ENCODE results near the gene SERPINA10. TPM values are rescaled to one million over a fixed set of nuclear protein-coding genes. Genes with fewer than 3 reads are reported as not detected.
A peak's percentile ranks its signal among the peaks of the same experiment; 100 is the strongest.

SERPINA10 gene
- total and polyA plus RNA-seq, 11 donors = not detected

- Histone ChIP-seq H3K27ac (no peak overlapping the region), H3K9me3 (peaks cover 0 to 6% (median 0%) of the 10 kb centered on the region in 12 donors), H3K4me3 (no peak overlapping the region), H3K27me3 (peaks cover 0 to 9% (median 0%) of the 10 kb centered on the region in 9 donors), H3K36me3 (no peaks in the 10 kb centered on the region), H3K4me1 (no peaks in the 10 kb centered on the region)
- WGBS, 4 donors = 85 to 93% (median 88%) methylated on average over 4 of the region's 4 CpGs
- no peak for TF ChIP-seq POLR2A (IDR thresholded peaks at IDR 0.05)
- DNase-seq = no peak
- no peak for ATAC-seq
- intact Hi-C loops (cut with DNase I) = no loop called here
Observed at GRCh38 chr14:94329857-94330256, 36.8 kb upstream of the SERPINA10 start.

GRCh38 chr14:94328196-94328595 is 35.1 kb upstream of the SERPINA10 start:
- WGBS, 4 donors = 77 to 85% (median 79%) methylated on average over 2 of the region's 2 CpGs
- peaks cover 0 to 6% (median 0%) of the 10 kb centered on the region in 12 donors for H3K9me3 ChIP-seq
- TF ChIP-seq CTCF (IDR thresholded peaks at IDR 0.05) (no peak), POLR2A (IDR thresholded peaks at IDR 0.05) (no peak)
- H3K4me1 ChIP-seq = no peaks in the 10 kb centered on the region
- ATAC-seq = no peak
- H3K27me3 ChIP-seq = peaks cover 0 to 9% (median 0%) of the 10 kb centered on the region in 9 donors
- H3K4me3 ChIP-seq = no peak overlapping the region
- H3K36me3 ChIP-seq = no peaks in the 10 kb centered on the region
- no peak overlapping the region for H3K27ac ChIP-seq
- no peak for DNase-seq
- intact Hi-C loops (cut with DNase I) = no loop called here

- WGBS, 4 donors = 68 to 74% (median 72%) methylated on average over 14 to 15 of the region's 15 CpGs
- peaks cover 0 to 12% (median 0%) of the 10 kb centered on the region in 9 donors for H3K27me3 ChIP-seq
- TF ChIP-seq POLR2A (IDR thresholded peaks at IDR 0.05) (no peak), CTCF (IDR thresholded peaks at IDR 0.05) (no peak)
- ATAC-seq (peak in 1 of 4 donors; percentile 37), DNase-seq (no peak)
- H3K4me1 ChIP-seq = no peaks in the 10 kb centered on the region
- intact Hi-C loops (cut with DNase I) = no loop called here
- no peak within 1 kb of the TSS for H3K4me3 ChIP-seq
- H3K27ac ChIP-seq = no peak within 1 kb of the TSS
- H3K9me3 ChIP-seq = peaks cover 0 to 15% (median 0%) of the 10 kb centered on the region in 12 donors
- no peaks in the 10 kb centered on the region for H3K36me3 ChIP-seq
Observed at GRCh38 chr14:94322648-94323570, 29.8 kb upstream of the SERPINA10 start, which contains the start of gene SERPINA6. Gene SERPINA6 (minus strand): TSS chr14:94323336. CDS start chr14:94314648, 8,688 bp downstream.

- Histone ChIP-seq H3K27ac (no peak overlapping the region), H3K9me3 (peaks cover 0 to 17% (median 0%) of the 10 kb centered on the region in 12 donors), H3K4me1 (no peaks in the 10 kb centered on the region), H3K4me3 (no peak overlapping the region), H3K36me3 (no peaks in the 10 kb centered on the region), H3K27me3 (peaks cover 0 to 11% (median 0%) of the 10 kb centered on the region in 9 donors)
- TF ChIP-seq POLR2A (IDR thresholded peaks at IDR 0.05) = no peak
- no peak for TF ChIP-seq CTCF (IDR thresholded peaks at IDR 0.05)
- WGBS, 4 donors = 74 to 83% (median 78%) methylated on average over 5 of the region's 5 CpGs
- intact Hi-C loops (cut with DNase I) = no loop called here
- ATAC-seq = no peak
- no peak for DNase-seq
Observed at GRCh38 chr14:94321421-94322271, 28.6 kb upstream of the SERPINA10 start.

All from heart left ventricle (tissue), 16 donors.